Calu3 (cell line): Measurements from ENCODE around the gene PLEKHA7. TPM values are rescaled to one million over a fixed set of nuclear protein-coding genes. Genes with fewer than 3 reads are reported as not detected.

ENCODE experiments used
- BruUV-seq: library from RNA; stranded (reverse); fragments of 400-500 nt; replicated peaks from 2 replicates; lab custom pipeline; 2021; lab: Mats Ljungman, UMichigan
- CTCF ChIA-PET: fragments of 300-600 bp; sonication (Branson Sonifier 250); formaldehyde crosslinking; loops from one replicate; lab custom pipeline; 2022; ENCODE audit warnings: antibody characterized with exemption; lab: Charles Lee
- DNase-seq: peaks from one replicate; pipeline ENCODE4 v3.0.0; 2022
- H3K27ac Mint-ChIP-seq: one replicate; pipeline ENCODE4 v1.8.0; 2022; ENCODE audit warnings: mixed read lengths; ENCODE audit not compliant: unreplicated experiment
- H3K27me3 Mint-ChIP-seq: one replicate; pipeline ENCODE4 v1.8.0; 2022; ENCODE audit warnings: mixed read lengths; ENCODE audit not compliant: unreplicated experiment
- H3K36me3 Mint-ChIP-seq: one replicate; pipeline ENCODE4 v1.8.0; 2022; ENCODE audit warnings: mild to moderate bottlenecking, moderate library complexity, mixed read lengths; ENCODE audit not compliant: insufficient read depth, unreplicated experiment
- H3K4me1 Mint-ChIP-seq: one replicate; pipeline ENCODE4 v1.8.0; 2022; ENCODE audit warnings: mild to moderate bottlenecking, low read depth, mixed read lengths; ENCODE audit not compliant: unreplicated experiment
- H3K4me3 Mint-ChIP-seq: one replicate; pipeline ENCODE4 v1.8.0; 2022; ENCODE audit warnings: mild to moderate bottlenecking, low read depth, moderate library complexity, mixed read lengths; ENCODE audit not compliant: unreplicated experiment
- H3K9me3 Mint-ChIP-seq: one replicate; pipeline ENCODE4 v1.8.0; 2022; ENCODE audit warnings: low read depth, mixed read lengths; ENCODE audit not compliant: unreplicated experiment
- CTCF ChIP-seq: fragments of 200-600 bp; IDR thresholded peaks from one replicate; pipeline ENCODE4 v1.8.0; 2022; ENCODE audit warnings: antibody characterized with exemption; ENCODE audit not compliant: unreplicated experiment
- intact Hi-C: fragments of 100-400 bp; cut with micrococcal nuclease; formaldehyde crosslinking; loops from one replicate; pipeline ENCODE4 v1.10.0; 2022; ENCODE audit not compliant: unreplicated experiment
- total RNA-seq: library from RNA; stranded (reverse); gene quantifications from 2 replicates; pipeline ENCODE4 v1.2.3, GENCODE V29; 2022

Gene PLEKHA7
- total RNA-seq, 1 experiment from 2014 or later = 138 TPM

DNA sequence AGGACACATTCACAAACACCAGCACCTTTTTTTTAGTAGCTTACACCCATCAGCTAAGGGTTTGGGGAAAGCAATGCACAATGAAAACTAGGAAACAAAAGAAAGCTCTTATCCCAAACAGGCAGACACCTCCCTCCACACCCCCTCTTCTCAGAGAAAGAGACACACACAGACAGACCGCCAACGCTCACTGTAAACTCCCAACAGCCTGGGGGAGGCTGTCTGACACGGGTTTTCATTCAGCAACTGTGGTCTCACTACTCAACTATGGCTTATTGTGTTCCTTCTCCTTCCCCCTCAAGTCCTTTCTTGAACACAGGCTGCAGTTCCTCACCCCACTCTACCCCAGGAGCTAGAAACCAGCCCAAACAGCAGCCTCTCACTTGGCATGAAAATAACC lies 152.4 kb downstream of the PLEKHA7 start:
- no peak overlapping the region for H3K4me3 Mint-ChIP-seq
- no peak for DNase-seq
- no peaks in the 10 kb centered on the region for H3K9me3 Mint-ChIP-seq
- intact Hi-C loops = no loop called here
- BruUV-seq = no TSS peak
- no peaks in the 10 kb centered on the region for H3K27me3 Mint-ChIP-seq
- CTCF ChIA-PET = no interaction called here
- peaks cover 45% of the 10 kb centered on the region for H3K4me1 Mint-ChIP-seq
- no peak for TF ChIP-seq CTCF
- H3K36me3 Mint-ChIP-seq = peaks cover 22% of the 10 kb centered on the region
- peak overlapping the region; percentile 0 for H3K27ac Mint-ChIP-seq

DNA sequence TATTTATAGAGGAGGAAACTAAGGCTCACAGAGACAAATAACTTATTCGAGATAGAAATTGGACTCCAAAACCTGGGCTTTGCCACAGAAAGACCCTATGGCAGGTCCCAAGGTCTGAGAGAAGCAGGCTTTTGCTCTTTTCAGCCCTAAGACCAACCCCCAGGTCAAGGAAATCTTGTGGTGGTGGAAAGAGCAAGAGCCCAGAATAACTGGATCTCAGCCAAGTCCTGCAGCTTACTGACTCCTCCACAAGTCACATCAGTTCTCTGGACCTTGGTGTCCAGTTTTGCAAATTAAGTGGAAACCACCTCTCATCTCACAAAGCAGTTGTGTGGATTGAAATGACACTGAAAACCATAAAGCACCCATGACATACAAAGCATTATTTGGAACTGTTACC lies 153.6 kb downstream of the PLEKHA7 start:
- Mint-ChIP-seq H3K36me3 (peaks cover 34% of the 10 kb centered on the region), H3K27me3 (no peaks in the 10 kb centered on the region), H3K9me3 (no peaks in the 10 kb centered on the region), H3K4me3 (no peak overlapping the region), H3K27ac (peak overlapping the region; percentile 73), H3K4me1 (peaks cover 45% of the 10 kb centered on the region)
- no peak for TF ChIP-seq CTCF
- DNase-seq = peak; percentile 17
- BruUV-seq = no TSS peak
- intact Hi-C loops = no loop called here
- CTCF ChIA-PET = no interaction called here

GRCh38 chr11:16859651-16860050 lies 154.6 kb downstream of the PLEKHA7 start:
- no peak for TF ChIP-seq CTCF
- DNase-seq = no peak
- Mint-ChIP-seq H3K4me1 (peaks cover 39% of the 10 kb centered on the region), H3K4me3 (no peak overlapping the region), H3K27me3 (no peaks in the 10 kb centered on the region), H3K9me3 (no peaks in the 10 kb centered on the region), H3K36me3 (peaks cover 43% of the 10 kb centered on the region), H3K27ac (peak overlapping the region; percentile 73)
- no TSS peak for BruUV-seq
- CTCF ChIA-PET = no interaction called here
- intact Hi-C loops = no loop called here

DNA sequence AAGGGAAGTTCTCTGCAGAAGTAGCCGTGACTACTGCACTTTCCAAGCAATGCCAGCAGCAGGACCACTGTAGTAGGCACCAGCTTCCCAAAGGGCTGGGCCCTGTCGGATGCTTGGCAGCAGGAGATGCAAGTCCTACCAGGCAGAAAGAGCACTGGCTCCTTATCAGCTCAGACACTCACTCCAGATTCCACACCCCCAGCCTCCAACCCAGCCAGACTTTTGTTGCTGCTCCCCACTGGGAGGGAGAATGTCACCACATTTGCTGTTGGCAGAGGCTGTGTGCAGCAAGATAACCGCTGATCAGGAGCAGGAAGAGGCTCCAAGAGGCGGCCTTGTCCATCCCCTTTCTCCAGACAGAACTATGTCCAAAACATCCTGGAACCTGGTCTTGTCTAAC lies 157.0 kb downstream of the PLEKHA7 start:
- Mint-ChIP-seq H3K27me3 (no peaks in the 10 kb centered on the region), H3K4me1 (peaks cover 24% of the 10 kb centered on the region), H3K4me3 (no peak overlapping the region), H3K36me3 (peaks cover 57% of the 10 kb centered on the region), H3K9me3 (no peaks in the 10 kb centered on the region), H3K27ac (no peak overlapping the region)
- DNase-seq = no peak
- TF ChIP-seq CTCF = no peak
- BruUV-seq = no TSS peak
- CTCF ChIA-PET = no interaction called here
- intact Hi-C loops = no loop called here
